ENCODE data around the gene SPATS2L.

The SPATS2L gene

DNA sequence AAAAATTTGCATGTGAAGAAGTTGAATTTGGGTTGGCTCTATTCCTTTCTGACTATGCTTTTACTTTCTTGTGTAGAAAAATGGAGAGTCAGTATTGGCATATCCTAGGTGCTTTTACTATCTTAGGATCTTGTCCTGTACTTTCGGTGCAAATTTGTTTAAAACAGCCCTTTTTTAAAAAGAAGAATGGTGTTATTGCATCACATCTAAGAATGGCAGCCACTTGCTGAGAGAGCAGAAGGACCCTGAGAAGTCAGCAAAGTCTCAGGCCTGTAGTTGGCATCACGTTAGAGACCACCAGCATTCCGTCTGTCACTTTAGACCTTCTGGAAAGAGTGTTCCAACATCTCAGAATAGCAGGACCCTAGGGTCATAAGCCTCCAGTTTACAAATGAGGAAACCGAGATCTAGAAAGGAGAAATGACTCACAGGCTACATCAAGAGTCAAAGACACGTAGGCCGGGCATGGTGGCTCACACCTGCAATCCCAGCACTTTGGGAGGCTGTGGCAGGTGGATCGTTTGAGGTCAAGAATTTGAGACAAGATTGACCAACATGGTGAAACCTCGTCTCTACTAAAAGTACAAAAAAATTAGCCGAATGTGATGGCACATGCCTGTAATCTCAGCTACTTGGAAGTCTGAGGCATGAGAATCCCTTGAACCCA lies 42.5 kb downstream of the SPATS2L start:
- no peak for DNase-seq (ENCODE audit: low read depth in 1 of 2, low spot score in 1 of 2)

DNA sequence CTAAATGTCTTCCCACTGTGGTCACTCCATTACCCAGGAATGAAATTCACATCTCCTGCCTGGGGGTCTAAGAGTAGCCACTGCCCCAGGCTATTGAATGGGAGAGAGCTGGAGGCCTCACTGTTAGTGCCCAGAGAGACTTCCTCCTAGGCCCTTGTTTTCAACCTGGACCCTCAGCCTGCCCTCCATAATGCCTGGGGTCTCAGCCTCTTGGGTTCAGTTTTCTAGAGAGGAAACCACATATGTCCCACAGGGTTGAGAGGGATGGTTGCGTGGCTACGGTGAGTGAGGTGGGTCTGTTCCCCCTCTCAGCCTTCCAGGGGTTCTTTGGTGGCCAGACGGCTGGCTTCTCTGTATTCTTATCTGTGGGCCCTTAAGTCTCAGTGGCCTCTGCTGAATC lies 43.4 kb downstream of the SPATS2L start:
- no peak for DNase-seq (ENCODE audit: low read depth in 1 of 2, low spot score in 1 of 2)

DNA sequence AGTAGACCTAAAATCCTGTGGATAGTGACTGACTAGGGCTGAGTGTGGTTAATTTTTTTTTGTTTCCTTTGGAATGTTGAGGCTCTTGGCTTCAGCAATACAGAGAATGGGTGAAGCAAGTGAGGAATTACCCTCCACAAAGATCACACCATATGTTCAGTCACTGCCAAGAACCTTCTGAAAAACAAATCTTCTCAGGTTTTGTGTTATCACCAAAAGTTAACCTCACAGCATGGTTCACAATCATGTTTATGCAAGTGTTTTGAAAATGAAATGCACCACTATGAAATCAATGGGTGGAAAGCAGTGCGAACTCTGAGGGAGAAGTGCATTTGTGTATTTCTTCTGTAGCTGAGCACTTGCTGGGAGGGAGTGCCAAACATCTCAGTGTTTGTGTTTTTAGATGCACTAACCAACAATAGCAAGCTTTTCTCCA lies 44.4 kb downstream of the SPATS2L start:
- no peak for DNase-seq (ENCODE audit: low read depth in 1 of 2, low spot score in 1 of 2)

DNA sequence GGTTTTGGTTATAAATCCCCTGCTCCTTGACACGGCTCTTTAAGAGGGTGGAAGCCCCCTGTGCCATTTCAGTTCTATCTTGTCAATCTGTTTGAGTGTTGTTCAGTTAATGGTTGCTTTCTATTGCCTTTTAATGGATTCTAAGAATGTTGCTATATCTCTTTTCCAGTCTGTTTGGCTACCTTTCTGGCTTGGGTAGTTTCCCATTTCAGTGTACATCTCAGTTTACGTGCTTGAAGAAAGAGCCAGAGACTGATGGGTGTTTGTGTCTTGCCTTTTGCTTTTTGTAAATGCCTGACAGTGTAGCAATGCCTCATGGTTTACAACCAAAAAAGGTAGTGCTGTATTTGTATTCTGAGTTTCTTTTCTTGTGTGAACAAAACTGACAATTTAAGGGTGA lies 45.3 kb downstream of the SPATS2L start:
- DNase-seq (ENCODE audit: low read depth in 1 of 2, low spot score in 1 of 2), result no peak

DNA sequence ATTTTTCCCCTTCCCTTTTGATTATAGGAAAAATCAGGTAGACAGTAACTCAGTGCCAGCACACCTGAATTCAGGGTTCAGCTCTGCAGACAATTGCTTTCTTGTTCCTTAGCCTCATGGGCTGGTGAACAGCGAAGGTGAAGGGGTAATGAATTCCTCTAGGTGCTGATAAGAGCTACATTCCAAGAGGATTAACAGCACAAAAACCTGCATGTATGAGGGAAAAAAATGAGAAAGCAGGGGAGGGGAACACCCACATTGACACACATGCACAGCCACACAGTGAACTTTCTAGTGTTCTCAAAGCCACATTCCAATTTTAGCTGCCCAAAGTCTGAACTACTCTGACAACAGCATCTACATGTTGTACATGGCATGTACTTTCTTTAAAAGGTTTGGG lies 46.1 kb downstream of the SPATS2L start:
- no peak for DNase-seq (ENCODE audit: low read depth in 1 of 2, low spot score in 1 of 2)

DNA sequence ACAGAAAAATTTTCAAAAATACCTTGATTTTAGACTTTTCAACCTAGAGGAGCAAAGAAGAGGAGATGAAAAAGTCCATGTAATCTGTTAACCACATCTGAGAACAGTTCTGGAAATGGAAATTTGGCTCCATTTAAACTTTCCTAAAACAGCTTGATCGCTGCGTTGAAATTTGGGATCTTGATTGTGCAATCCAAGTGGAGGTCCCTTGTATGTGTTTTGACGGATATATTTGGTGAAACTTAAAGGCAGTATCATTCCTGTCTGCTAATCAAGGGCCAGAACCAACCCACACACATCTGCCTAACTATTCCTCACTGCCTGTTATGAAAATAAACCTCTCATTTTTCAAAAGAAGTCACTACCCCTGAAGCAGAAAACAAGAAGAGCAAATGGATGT lies 46.6 kb downstream of the SPATS2L start:
- no peak for DNase-seq (ENCODE audit: low read depth in 1 of 2, low spot score in 1 of 2)

DNA sequence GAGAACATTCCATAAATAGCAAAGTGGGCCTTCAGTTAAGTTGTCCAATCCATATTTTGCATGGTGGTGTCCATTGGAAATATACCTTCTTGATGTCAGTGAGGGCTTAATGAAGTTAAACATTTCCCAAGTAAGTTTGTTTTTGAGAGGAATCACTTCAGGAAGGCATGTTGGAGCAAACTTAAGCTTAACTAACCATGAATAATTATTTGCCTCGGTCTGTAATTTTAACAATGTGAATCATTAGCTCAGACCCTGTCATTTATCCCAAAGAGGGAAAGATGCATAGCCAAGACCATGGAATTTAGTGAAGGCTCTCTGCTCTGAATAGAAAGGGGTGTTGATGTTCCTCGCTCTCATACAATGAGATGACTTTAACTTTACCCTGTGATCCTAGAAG lies 47.4 kb downstream of the SPATS2L start:
- no peak for DNase-seq (ENCODE audit: low read depth in 1 of 2, low spot score in 1 of 2)

DNA sequence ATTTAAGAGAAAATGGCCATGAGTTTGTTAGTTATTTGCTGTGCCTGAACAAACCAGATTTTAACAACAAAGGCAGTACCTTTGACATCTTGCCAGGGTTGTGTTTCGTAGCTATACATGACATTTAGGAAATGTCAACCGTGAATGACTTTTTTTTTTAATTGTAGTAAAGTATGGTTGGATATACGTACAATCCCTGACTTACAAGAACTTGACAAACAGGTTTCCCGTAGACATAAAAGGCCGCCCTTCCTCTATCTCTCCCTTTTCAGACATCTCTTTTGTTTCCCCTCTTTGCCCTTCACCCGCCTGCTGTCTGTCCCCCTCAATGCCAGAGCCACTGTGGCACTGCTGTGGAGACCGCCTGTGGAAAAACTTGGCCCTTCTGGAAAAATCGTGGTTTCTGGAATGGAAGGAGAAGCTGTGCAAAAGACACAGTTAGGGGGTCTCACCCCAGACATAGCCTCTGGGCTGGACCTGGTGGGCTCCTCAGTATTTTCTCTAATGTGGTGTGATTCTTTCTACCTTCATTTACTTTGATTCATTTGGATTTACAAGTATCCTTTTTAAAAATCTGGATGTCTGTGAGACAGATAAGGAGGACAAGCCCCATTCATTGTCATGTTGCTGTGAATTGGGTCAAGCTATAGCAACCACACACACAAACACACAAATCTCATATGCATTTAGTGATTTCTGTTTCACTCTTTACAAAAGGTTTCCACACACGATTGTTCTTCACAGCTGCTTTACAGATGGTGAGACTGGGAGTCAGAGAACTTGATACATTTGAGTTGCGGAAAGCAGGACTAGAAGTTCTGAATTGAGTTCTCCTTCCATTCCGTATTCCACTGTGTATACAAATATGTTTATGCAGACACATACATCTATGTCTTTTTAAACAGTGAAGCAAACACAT lies 48.6 kb downstream of the SPATS2L start:
- no peak for DNase-seq (ENCODE audit: low read depth in 1 of 2, low spot score in 1 of 2)

DNA sequence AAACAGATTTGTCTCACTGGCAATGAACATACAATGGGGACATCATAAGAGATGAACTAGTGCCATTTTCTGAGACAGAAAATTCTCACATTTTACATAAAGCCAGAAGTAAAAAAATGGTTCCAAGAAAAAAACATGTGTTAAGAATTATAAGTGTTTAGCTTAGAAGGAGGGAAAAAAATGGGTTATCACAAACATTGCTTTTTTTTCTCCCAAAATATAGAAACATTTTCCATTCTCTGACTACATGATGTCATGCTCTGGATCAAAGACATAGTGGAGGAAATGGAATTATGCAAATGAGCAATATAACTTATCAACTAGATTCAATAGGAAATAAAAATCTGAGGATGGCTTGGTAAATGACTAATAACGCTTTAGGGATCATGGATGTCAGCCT lies 49.8 kb downstream of the SPATS2L start:
- no peak for DNase-seq (ENCODE audit: low read depth in 1 of 2, low spot score in 1 of 2)

DNA sequence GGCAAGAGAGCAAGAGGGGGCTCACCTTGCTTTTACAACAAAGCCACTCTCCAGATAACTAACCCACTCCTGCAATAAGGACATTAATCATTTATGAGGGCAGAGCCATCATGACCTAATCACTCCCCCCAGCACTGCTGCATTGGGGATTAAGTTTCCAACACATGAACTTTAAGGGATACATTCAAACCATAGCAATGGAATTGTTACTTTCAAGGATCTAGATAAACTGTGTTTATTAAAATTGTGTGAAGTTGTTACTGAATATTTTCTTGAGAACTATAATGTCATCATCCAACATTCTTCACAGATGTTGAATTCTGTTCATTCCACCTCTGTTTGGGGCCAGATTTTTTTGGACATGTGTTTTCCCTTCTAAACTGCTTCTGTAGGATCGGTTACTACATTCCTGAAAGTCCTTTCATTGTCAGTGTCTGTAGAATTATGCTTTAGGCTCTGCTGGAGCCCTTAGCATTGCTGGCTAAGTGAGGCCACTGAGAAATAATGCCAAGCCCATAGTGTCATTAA lies 50.4 kb downstream of the SPATS2L start:
- DNase-seq (ENCODE audit: low read depth in 1 of 2, low spot score in 1 of 2), result no peak

DNA sequence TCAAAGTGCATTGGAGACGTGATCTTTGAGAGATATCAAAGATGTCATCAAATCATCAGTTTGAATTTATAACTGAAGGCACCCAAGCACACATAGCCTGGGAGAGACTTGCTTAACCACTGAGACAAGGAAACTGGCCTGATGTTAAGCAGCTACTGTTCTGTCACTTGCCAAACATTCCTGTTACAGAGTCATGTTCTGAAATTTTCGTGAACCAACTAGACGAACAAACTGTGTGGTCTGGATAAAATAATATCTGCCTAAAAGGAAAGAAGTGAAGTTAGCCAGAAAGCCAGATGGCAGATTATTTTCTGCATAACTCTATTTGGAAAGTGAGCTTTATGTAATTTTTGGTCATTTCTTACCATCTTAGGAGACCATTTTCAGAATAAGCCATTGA lies 51.4 kb downstream of the SPATS2L start:
- no peak for DNase-seq (ENCODE audit: low read depth in 1 of 2, low spot score in 1 of 2)

DNA sequence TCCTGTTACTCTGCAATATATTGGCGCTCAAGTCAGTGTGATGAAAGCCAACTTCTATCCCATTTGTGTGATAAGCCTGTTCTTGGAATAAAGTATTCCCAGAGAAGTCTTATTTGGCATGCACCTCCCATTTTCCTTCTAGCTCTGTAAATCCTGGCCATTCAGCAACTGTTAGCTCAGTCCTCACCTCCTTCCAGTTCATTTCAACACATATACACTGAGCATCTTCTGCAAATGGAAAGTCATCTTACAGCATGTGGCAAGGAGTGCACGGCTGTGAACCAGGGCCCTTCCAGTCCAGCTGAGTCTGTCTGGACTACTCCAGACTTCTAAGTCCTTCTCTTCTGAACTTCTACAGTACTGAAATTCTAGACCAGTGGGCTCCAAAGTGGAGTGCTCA lies 53.1 kb downstream of the SPATS2L start:
- no peak for DNase-seq (ENCODE audit: low read depth in 1 of 2, low spot score in 1 of 2)

DNA sequence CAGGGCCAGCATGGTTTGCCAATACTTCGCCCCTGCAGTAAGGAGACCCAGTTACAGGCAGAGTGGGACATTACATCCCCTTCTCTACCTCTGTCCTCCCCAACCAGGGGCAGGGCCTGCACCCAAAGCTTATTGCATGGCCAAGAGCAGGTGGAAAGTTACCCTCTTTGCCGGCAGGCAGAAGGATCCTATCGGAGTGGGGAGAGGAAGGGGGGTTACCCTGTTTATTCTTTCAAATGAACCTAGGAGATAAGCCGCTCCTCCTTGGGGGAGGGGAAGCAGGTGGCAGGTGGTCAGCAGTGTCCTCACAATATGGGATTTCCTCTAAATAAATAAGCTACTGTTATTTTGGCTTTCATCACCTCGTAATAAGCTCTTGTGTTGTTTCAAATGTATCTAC lies 53.9 kb downstream of the SPATS2L start:
- DNase-seq (ENCODE audit: low read depth in 1 of 2, low spot score in 1 of 2), result no peak

DNA sequence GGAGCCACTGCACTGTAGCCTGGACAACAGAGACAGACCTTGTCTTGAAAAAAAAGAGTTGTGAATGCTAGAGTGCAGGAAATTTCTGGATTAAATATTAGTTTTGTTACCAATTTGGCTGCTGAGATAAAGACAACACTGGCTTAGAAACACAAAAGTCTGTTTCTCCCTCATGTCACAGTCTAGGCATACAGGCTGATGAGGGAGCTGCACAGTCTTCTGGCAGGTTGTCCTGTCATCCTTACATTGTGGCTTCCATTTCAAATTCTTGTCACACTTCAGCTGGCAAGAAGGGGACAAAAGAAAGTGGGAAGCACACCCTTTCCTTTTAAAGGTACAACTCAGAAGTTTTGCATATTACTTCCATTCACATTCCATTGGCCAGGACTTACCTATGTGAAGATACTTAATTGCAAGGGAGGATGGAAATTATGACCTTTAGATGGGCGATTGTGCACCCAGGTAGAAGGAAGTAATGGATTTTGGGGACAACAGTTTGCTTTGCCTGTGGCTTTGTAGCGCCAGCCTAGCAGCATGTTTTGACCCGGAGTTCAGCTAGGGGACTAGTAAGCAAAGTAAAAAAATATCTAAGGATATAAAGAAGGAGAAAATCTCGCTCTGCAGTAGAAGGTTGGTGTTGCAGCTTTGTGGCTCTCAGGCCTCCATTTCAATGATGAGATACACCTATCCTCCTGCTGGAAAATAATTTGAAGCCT lies 55.9 kb downstream of the SPATS2L start:
- DNase-seq (ENCODE audit: low read depth in 1 of 2, low spot score in 1 of 2), result no peak

DNA sequence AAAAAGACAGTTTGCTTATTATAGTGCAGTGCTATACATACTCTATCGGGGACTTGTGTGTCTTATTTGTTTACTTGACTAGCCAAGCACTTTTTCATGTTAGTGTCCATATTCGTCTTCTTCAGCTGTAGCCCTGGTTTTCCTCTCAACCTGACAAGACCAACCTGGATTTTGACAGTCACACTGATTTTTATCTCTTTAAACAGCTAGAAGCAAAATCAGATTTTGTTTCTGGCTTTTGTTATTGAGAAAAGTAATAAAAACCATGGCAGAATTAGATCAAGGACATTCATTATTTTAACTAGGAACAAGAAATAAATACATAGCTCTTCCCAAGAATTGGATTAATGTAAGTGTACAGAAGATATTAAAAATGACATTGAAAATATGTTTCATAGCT lies 56.8 kb downstream of the SPATS2L start:
- no peak for DNase-seq (ENCODE audit: low read depth in 1 of 2, low spot score in 1 of 2)

DNA sequence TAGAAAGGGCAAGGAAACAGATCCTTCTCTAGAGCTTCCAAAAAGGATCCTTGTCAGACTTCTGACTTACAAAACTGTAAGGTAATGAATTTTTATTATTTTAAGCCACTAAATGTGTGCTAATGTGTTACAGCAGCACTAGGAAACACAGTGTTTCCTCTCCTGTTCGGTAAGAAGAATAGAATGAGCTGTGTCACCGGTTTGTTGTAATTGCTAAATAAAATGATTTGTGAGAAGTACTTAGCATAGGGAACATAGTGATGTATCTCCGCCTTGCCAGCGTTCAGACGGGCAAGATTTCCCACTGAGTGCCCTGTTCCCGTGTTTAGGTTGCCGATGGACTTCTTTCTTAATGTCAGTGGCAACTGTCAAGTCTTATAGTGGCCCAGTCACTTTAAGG lies 57.6 kb downstream of the SPATS2L start:
- DNase-seq (ENCODE audit: low read depth in 1 of 2, low spot score in 1 of 2), result no peak

DNA sequence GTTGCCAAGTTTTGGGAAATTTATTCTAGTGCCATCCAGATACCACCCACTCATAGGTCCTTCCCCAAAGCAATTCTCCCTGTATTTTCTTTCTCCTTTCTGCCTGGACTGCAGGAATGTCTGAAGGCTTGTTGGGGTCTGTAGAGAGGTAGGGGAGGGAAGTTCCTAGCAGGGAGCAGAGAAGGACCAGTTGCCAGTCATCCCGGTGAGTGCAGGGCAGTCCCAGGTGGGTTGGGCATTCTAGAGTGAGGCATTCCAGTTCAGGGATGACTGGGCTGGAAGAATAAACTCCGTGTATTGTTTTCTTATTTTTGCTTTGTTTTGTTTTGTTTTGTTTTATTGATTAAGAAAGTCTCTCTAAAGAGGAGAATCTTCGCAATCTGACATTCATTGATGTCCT lies 58.1 kb downstream of the SPATS2L start:
- DNase-seq (ENCODE audit: low read depth in 1 of 2, low spot score in 1 of 2), result no peak

DNA sequence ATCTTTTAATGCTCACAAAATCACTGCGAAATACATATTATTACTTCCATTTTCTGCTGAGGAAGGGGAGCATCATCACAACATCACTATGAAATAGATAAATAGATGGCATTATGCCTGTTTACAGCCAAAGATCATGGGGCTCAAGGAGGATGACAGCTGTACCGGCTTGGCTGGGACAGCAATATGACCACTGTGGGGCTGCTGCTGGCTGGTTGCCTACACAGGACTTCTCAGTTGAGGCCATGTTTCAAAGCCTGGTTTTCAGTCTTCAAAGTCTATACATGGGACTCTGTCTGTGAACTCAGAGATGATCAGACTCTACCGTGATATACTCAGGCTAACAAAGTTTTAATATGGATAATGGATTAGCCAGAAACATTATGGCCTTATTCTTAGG lies 58.7 kb downstream of the SPATS2L start:
- DNase-seq (ENCODE audit: low read depth in 1 of 2, low spot score in 1 of 2), result no peak

DNA sequence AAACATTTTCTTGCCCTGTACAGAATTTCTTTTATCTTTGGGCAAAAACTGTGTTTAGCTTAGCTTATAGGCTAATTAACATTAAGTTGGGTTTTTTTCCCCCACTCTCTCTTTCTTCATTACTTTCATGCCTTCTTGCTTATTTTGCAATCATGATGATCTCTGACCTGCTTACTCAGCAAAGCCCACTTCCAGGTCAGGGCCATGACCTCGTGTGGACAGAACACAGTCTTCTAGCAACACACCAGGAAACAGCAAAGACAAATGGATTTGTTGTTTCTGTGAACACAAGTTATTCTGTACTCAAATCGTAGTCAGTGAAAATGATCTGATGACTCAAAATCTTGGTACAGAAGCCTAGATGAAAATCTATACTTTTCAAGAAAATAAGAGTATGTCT lies 60.7 kb downstream of the SPATS2L start:
- no peak for DNase-seq (ENCODE audit: low read depth in 1 of 2, low spot score in 1 of 2)

DNA sequence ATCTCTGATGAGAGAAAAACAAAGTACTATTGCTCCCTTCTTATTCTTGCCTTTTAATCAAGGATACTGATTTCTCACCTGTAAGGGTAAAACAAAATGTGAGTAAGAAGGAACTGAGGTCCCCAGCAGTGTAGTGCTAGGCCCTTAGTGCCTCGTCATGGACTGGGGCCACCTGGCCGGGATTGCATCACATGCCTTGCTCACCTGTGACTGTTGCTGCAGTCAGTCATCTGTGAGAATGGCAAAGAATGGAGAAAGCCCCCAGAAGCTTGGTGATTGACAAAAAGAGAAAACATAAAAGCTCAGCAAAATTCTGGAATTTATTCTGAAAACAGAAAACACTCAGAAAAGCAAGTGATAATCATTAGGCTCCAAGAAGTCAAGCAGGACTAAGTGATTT lies 63.4 kb downstream of the SPATS2L start:
- DNase-seq (ENCODE audit: low read depth in 1 of 2, low spot score in 1 of 2), result no peak

DNA sequence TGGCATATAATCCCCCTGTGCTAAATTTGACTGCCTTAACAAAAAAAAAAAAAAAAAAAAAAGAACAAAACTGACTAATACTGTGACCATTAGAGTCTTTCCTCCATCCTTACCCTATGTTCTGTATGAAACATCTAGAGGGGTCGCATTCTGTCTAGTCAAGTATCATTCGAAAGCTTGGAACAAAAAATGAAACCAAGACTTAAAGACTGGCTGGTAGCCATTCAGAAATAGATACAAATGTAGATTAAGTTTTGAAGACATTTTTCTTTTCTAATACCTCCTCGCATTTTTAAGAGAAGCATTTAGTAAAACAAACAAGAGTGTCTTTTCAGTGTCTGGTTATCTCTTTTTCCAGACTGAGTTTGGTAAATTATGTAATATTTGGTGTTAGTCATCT lies 66.7 kb downstream of the SPATS2L start:
- no peak for DNase-seq (ENCODE audit: low read depth in 1 of 2, low spot score in 1 of 2)

DNA sequence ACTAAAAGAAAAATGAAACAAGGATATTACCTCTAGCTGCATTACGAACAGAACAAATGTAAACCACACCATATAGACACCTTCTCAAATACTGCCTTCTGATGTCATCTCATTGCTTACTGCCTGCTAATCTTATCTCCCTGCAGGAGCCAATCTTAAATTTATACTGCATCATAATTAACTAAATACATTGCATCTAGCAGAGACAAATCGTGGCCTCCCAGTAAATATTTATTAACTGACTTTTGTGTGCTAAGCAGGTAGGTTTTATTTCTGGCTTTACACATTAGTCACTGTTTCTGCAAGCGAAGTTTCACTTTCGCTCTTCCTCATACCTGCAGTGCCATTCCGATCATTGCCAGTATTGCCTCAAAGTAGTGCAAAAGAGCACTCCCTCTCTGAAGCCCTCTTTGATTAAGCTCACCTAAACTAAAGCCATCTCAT lies 67.5 kb downstream of the SPATS2L start:
- peak in 1 of 2 donors; percentile 13 for DNase-seq (ENCODE audit: low read depth in 1 of 2, low spot score in 1 of 2)
